H1 (cell line): ENCODE results near the gene CRACDL. TPM values are rescaled to one million over a fixed set of nuclear protein-coding genes. Genes with fewer than 3 reads are reported as not detected.

ENCODE experiments used
- BCL11A ChIP-seq, 2 experiments: IDR thresholded peaks; one replicate each; pipeline ENCODE4 v1.6.1; 2011; ENCODE audit warnings: low read depth in 2 of 2, low read length in 2 of 2, mild to moderate bottlenecking in 2 of 2
- HDAC2 ChIP-seq, 2 experiments: fragments of 300-600 bp in 1 of 2; sonication (generic) in 1 of 2; IDR thresholded peaks; 2 replicates each; pipeline ENCODE4 v1.6.1; 2011 to 2012; ENCODE audit warnings: low read depth in 2 of 2, low read length in 2 of 2, mild to moderate bottlenecking in 2 of 2, moderate library complexity in 2 of 2, borderline replicate concordance in 1 of 2, inconsistent platforms in 1 of 2
- KDM1A ChIP-seq: fragments of 200-600, 300-600 bp; sonication (generic); IDR thresholded peaks from 2 replicates; pipeline ENCODE4 v1.7.1; 2016; ENCODE audit warnings: mild to moderate bottlenecking, low read length, borderline replicate concordance
- POU5F1 ChIP-seq: IDR thresholded peaks from 2 replicates; pipeline ENCODE4 v1.6.1; 2011; ENCODE audit warnings: low read depth, mild to moderate bottlenecking, low read length, moderate library complexity
- SIN3A ChIP-seq, 2 experiments: IDR thresholded peaks in 1 of 2; conservative IDR thresholded peaks in 1 of 2; 2 replicates each; pipeline ENCODE4 v1.6.1; 2011 to 2012; ENCODE audit warnings: low read length in 2 of 2, improper control_type of control experiment in 1 of 2, low read depth in 1 of 2, mild to moderate bottlenecking in 1 of 2
- polyA plus RNA-seq, 7 experiments: library from polyadenylated mRNA; depleted of rRNA in 3 of 7; stranded (reverse) in 5 of 7; unstranded in 2 of 7; fragments of >200 nt in 5 of 7; fragments of 200-250 nt in 2 of 7; gene quantifications; 1 replicate in 5 of 7; 2 replicates in 1 of 7; 4 replicates in 1 of 7; pipeline versions ENCODE4 v1.2.1 to v1.2.3, GENCODE V29; 2011 to 2013; ENCODE audit warnings: missing spikeins in 2 of 7, mixed read lengths in 2 of 7
- total RNA-seq: library from RNA; stranded (reverse); fragmentation: NEBNext Ultra II Directional; extraction: Animal tissue kit (Norgen Biotek cat#: 25700); gene quantifications from 2 replicates; pipeline ENCODE4 v1.2.1, GENCODE V29; 2021

Gene CRACDL
- total and polyA plus RNA-seq, 2 of the 8 experiments (the other 6 are each of a cell fraction or from before 2014, with no cell fraction given), result 0.07 to 0.38 TPM

GRCh38 chr2:98924910-98925309, 11.1 kb downstream of the CRACDL start (continued):
- TF ChIP-seq BCL11A (IDR thresholded peaks at IDR 0.05; ENCODE audit: low read depth in 2 of 2, low read length in 2 of 2), result no peak
- TF ChIP-seq SIN3A (conservative IDR thresholded peaks at IDR 0.05 in 1 of 2, IDR thresholded peaks at IDR 0.05 in 1 of 2; ENCODE audit: low read depth in 1 of 2, low read length in 2 of 2), result no peak
- TF ChIP-seq KDM1A, result no peak
- TF ChIP-seq POU5F1, result no peak
- TF ChIP-seq HDAC2 (IDR thresholded peaks at IDR 0.05; ENCODE audit: borderline replicate concordance in 1 of 2, low read depth in 2 of 2, low read length in 2 of 2), result no peak
